NCI-H748 treated with DMSO at 0.1 percent for 48 hours (cell line): ENCODE measurements around the gene CHAMP1.

Experiments
- DNase-seq: peaks from one replicate; lab custom pipeline; 2025; lab: John Stamatoyannopoulos, UW

Gene CHAMP1

DNA sequence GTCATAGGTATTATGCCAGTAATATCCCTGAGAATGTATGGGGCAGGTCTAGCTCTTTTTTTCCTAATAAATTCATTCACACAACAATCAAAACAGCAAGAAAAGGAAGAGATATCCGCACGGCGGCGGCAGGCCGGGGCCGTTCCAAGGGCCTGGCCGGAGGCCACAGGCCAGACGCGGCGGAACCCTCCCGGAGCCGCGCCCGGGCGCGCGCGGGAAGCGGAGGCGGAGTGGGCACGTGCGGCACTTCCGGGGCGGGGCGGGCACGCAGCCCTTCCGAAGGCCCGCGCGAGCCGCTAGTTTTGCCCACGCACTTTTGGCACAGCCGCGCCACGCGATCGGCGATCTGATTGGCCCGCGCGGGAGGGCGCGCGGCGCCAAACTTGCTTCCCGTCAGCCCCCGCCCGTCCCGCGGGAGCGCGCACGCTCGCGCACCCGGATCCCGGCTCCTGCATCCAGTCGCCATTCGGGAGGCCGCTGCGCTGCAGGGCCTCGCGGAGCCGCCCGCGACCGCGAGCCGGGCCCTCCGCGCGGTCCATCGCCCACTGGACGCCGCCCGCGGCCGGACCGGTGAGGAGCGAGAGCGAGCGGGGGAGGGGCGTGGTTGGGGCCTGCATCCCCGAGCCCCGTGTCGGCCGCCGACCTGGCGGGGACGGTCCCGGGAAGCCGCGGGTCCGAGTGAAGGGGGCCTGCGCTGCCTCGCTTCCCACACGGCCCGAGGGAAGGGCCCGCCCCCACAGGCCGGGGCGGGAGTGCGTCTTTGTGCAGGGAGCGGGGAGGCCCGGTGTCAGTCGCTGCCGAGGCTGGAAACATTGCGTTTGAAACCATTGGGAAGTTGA is at the start of gene CHAMP1:
TSS of gene CHAMP1 (plus strand) at position 430 of the 839 bp plus-strand sequence. CDS start 9,340 bp downstream, outside the sequence.
- DNase-seq = peak; percentile 85

GRCh38 chr13:114264886-114265611 is 49.3 kb upstream of the CHAMP1 start:
- no peak for DNase-seq

GRCh38 chr13:114266241-114266640 is 48.1 kb upstream of the CHAMP1 start:
- DNase-seq = no peak

DNA sequence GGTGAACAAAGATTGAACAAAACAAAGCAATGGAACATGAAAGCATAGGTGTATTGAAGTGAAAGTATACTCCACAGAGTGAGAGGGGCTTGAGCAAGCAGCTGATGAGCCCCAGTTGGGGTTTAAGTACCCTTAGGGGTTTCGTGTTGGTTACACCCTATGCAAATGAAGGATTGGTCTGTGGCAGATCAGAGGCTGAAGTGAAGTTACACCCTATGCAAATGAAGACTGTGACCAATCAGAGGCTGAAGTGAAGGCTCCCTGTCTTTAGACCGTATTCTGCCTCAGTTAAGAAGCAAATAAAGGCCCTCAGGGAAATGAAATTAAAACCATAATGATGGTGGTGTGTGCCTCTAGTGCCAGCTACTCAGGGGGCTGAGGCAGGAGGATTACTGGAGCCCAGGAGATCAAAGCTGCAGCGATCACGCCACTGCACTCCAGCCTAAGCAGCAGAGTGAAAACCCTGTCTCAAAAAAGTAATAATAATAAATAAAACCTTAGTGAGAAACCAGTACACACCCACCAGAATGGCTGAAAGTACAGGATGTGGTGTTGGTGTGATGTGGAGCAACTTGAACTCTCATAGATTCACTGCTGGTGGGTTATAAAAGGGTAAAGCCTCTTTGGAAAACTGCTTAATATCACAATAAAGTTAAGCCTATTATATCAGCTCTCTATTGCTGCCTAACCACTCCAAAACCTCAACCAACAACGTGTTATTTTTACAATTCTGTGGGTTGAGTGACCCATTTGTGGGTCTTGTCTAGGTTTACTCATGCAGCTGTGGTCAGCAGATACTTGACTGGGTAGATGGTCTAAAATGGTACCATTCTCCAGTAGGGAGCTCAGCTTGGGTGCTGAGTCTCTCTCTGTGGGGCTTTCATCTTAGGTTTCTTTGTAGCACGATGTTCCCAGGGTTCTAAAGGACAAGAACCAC is 45.7 kb upstream of the CHAMP1 start:
- DNase-seq = no peak

GRCh38 chr13:114269281-114269770 is 45.0 kb upstream of the CHAMP1 start:
- DNase-seq = no peak

DNA sequence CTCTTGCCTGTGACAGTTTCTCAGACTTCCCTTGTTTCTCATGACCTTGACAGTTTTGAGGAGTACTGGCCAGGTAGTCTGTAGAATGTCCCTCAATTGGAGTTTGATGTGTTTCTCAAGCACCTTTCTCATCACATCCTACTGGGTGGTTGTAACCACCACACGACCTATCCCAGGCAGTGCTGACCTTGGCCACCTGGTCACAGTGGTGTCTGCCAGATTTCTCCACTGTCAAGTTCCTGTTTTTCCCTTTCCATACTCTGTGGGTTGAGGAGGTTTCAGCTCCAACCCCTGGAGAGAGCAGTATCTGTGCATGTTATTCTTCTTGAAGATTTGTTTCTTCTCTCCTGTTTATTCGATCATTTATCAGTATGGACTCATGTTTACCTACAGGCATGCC is 41.3 kb upstream of the CHAMP1 start:
- DNase-seq = no peak

DNA sequence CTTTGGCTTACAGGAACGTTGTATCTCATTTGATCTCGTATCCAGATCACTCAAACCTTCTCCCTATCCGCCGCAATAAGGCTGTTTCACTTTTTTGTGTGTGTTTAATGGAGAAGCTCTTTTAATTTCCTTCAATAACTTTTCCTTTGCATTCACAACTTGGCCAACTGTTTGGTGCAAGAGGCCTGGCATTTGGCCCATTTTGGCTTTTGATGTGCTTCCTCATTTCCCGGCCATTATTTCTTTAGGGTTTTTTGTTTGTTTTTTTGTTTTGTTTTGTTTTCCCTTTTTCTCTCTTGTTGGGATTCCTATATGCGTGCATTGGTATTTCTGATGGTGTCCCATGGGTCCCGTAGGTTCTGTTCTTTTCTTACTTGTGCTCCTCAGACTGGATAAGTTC is 39.0 kb upstream of the CHAMP1 start:
- no peak for DNase-seq

DNA sequence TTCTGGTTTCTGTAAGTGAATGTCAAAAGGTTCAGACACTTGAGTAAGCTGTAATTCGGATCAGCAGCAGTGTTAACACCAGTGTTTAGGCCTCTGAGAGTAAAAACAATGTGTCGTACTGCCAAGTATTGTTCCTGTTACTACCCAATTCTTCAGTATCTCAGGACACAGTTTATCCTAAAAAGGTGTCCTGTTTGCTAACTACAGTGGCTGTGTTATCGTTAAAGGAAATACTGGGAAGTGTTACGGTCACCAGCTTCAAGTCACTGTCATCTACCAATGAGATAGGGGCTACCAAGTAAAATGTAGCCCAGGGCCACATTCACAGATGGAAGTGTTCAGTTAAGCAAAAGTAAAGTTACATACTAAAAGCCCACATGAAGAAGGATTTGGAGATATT is 35.2 kb upstream of the CHAMP1 start:
- DNase-seq = no peak

- no peak for DNase-seq
Measured at GRCh38 chr13:114279758-114280355, 34.4 kb upstream of the CHAMP1 start.

DNA sequence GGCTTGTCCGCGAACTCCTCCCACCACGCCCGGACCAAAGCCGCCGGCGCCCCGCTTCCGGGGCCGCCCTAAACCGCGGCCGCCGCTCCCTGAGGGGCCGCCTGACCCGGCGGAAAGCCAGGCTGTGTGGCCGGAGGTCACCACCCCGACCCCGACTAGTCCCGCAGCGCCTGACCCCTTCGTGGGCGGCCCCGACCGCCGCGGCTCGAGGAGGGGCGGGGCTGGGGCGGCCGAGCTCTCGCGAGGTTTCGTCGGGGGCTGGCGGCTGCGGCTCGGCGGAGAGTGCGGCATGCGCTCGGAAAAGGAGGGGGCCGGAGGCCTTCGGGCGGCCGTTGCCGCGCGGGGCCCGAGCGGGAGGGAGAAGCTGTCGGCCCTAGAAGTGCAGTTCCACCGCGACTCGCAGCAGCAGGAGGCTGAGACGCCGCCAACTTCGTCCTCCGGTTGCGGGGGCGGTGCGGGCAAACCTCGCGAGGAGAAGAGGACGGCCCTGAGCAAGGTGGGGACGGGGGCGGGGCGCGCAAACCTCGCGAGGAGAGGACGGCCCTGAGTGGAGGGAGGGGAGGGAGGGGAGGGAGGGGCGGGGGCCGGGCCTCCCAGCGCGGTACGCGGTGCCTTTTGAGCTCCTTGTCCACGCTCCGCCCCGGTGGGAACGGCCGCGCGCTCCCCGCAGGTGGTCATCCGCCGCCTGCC is 32.8 kb upstream of the CHAMP1 start, which contains the start of gene UPF3A:
TSS of gene UPF3A (plus strand) at position 251 of the 690 bp plus-strand sequence. CDS start at position 290, 39 bp downstream.
- DNase-seq = peak; percentile 70

DNA sequence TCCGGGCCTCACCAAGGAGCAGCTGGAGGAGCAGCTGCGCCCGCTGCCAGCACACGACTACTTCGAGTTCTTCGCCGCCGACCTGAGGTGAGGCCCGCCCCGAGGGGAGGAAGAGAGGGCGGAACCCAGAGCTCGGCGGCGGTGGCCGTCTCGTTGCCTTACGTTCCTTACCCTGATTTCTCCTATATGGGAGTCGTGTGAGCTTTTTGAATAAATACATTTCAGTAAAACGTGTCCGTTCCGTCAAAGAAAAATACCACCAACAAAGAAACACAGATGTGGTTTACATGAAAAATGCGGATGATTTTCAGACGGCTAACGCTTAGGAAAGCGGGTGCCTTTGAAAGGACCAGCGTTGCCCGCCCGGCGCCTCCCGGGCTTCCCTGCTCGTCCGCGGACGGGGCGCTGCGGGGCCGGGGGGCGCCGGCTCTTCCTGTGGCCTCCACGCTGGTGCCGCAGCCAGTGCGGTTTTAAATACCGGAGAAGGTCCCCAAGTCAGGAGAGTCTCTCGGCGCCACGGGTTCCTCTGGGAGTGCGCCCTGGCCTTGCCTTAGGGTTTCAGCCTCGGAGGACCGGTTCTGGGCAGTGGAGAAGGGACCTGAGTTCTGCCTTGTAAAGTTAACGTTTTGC is 32.1 kb upstream of the CHAMP1 start:
- DNase-seq = peak; percentile 60

DNA sequence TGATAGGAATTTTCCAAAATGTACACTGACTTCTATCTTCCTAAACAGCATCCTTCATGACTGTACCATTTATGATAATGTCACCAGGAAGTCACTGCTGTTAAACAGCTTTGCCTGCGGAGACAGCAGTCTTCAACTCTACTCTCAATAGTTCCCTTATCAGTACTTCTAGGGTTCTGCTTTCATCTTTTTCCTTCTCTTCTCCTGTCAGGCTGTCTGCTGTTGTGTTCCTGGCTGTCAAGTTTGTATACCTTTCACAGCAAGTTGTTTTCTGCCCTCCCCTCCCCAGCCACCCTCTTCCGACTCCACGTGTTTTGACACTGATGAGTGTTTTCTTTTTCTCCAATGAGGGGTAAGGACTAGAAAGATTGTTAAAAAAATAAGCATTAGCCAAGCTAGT is 30.7 kb upstream of the CHAMP1 start:
- no peak for DNase-seq

GRCh38 chr13:114284680-114285079 is 29.6 kb upstream of the CHAMP1 start:
- DNase-seq = no peak

DNA sequence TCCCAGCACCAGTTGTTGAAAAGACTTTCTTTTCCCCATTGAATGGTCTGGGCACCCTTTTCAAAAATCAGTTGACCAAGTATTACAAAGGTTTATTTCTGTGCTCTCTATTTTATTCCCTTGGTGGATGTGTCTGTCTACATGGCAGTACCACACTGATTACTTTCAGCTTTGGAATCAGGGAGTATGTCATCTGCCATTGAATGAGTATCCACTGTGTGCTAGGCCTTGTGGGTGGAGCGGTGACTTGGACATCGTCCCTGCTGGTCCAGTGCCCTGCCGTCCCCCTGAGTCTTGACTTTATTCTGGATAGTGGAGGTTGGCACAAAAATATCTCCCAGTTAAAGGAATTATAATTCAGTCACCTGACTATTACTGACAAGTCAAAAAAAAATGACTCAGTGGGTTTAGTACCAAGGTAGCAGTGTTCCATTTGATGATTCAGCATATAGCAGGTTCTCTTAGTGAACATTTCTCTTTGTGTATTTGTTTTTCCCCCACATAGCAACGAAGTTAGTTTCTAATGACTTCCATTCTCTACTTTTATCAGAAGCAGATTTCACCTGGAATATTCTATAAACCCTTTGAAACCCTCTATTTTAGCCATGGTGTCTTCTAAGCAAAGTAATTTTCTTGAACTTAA is 29.0 kb upstream of the CHAMP1 start:
- DNase-seq = no peak

DNA sequence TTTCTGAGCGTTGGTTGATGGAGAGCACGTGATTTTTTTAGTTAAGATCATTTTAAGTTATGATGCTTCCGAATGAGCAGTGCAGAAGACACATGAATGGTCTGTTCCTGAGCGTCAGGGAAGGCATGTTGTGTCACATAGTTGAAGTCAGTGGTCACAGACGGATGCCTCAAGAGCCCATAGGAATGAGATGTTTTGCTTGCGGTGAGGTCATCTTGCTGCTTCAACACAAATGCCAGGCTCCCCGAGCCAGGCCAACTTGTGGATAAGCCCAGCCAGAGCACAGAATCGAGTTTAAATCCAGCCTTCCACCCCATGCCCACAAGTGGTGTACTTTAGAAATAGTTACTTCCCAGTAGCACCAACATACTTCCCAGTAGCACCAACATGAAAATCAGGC is 27.5 kb upstream of the CHAMP1 start:
- no peak for DNase-seq

DNA sequence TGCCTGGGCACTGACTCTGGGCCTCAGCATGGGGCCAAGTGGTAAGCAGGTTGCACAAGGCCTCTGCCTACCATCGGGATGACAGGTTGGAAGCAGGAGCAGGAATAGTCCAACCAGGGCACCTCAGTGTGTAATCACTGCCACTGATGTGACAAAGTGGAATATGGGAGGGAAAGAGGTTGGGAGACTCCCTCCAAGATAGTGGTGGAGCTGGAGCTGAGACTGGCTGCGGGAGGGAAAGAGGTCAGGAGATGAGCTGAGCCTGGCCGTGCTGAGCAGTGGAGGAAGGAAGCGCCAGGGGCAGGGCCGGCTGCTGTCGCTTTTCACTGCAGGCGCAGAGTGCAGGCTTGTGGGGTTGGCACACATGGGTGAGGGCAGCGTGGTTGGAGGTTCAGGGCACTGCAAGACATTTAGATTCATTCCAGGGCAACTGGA is 26.1 kb upstream of the CHAMP1 start:
- DNase-seq = no peak

DNA sequence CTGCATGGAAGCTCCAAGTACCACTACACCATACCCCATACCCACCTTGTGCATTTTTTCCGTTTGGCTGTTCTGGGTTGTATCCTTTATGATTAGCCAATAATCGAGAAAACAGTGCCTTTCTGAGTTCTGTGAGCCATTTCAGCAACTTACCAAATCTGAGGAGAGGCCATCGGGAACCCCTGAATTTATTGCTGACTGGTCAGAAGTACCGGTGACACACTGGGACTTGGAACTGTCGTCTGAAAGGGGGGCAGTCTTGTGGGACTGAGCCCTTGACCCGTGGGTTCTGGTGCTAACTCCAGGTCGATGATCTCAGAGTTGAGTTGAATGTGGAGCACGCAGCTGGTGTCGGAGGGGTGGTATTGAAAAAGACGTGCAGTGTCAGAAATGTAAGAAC is 17.9 kb upstream of the CHAMP1 start:
- DNase-seq = no peak

DNA sequence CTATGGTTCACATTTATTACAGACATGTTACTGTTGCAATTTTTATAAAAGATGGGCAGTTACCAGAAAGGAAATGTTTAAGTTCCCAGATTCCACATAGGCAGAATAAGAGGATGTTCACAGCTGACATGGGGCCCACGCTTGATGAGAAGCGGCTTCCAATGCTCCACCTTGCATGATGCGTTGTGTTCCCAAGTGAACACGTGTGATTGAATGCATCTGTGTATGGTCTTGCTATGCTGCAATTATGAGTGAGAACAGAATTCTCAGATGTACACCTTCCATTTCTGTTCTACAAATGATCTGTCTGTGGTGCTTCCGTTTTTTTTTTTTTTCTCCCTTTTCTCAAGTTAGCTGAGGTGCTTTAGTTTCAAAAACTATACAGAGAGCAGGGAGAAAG is 17.4 kb upstream of the CHAMP1 start:
- DNase-seq = no peak

- no peak for DNase-seq
Measured at GRCh38 chr13:114298866-114299265, 15.4 kb upstream of the CHAMP1 start.
